Hematopoietic multipotent progenitor cell treated with erythropoietin and hydrocortisone succinate and interleukin-3 and kit ligand, for 8 days (in vitro differentiated cells): Measurements from ENCODE around the gene CD300C.
A peak's percentile ranks its signal among the peaks of the same experiment; 100 is the strongest.
"Not testable (repeated sequence)": the region's sequence is repeated elsewhere in the genome, so short reads cannot be mapped to it uniquely, and the experiment has no call there.

Experiments used
- DNase-seq: peaks from one replicate; pipeline ENCODE4 v3.0.0-alpha.2; 2015

The CD300C gene

GRCh38 chr17:74561586-74561985 lies 15.7 kb upstream of the CD300C start:
- no peak for DNase-seq

GRCh38 chr17:74558882-74559519 lies 13.1 kb upstream of the CD300C start:
- DNase-seq: no peak

- not testable (repeated sequence) for DNase-seq
These were observed 12.5 kb upstream of the CD300C start for GRCh38 chr17:74558402-74558801.

- DNase-seq: peak; percentile 70
These were observed 9.6 kb upstream of the CD300C start for GRCh38 chr17:74555427-74555940.

GRCh38 chr17:74554909-74555308 lies 9.0 kb upstream of the CD300C start:
- DNase-seq: no peak

GRCh38 chr17:74552037-74552436 lies 6.1 kb upstream of the CD300C start:
- DNase-seq: no peak

GRCh38 chr17:74550602-74551001 lies 4.7 kb upstream of the CD300C start:
- DNase-seq: no peak

- no peak for DNase-seq
These were observed 3.4 kb upstream of the CD300C start for GRCh38 chr17:74549343-74549742.

GRCh38 chr17:74547736-74548135 lies 1.8 kb upstream of the CD300C start:
- DNase-seq: no peak

GRCh38 chr17:74547264-74547663 lies 1.3 kb upstream of the CD300C start:
- DNase-seq: no peak

- DNase-seq: no peak
These were observed 671 bp upstream of the CD300C start for GRCh38 chr17:74546586-74546985.

- DNase-seq: no peak
These were observed 698 bp downstream of the CD300C start for GRCh38 chr17:74544991-74545842.

GRCh38 chr17:74543891-74544760 lies 1.8 kb downstream of the CD300C start:
- no peak for DNase-seq

GRCh38 chr17:74543406-74543805 lies 2.5 kb downstream of the CD300C start:
- DNase-seq: no peak

GRCh38 chr17:74542727-74543383 lies 3.1 kb downstream of the CD300C start:
- DNase-seq: no peak

- no peak for DNase-seq
These were observed 3.7 kb downstream of the CD300C start for GRCh38 chr17:74542166-74542565.

GRCh38 chr17:74541176-74542111 lies 4.5 kb downstream of the CD300C start:
- no peak for DNase-seq

- DNase-seq: no peak
These were observed 6.6 kb downstream of the CD300C start for GRCh38 chr17:74539281-74539820.

- DNase-seq: no peak
These were observed 9.0 kb downstream of the CD300C start for GRCh38 chr17:74536890-74537289.

GRCh38 chr17:74532115-74532514 lies 13.8 kb downstream of the CD300C start:
- DNase-seq: peak; percentile 83

GRCh38 chr17:74531231-74531761 lies 14.6 kb downstream of the CD300C start, which contains the start of gene CD300LB:
TSS of gene CD300LB (minus strand) at chr17:74531475. CDS start at chr17:74531350, 125 bp downstream.
- no peak for DNase-seq
